NOMO-1 treated with DMSO at 0.1 percent for 48 hours (cell line): Measurements from ENCODE around the gene TCF7L1.

ENCODE experiments used
- DNase-seq: peaks from one replicate; lab custom pipeline; 2025; ENCODE audit not compliant: unreplicated experiment; lab: John Stamatoyannopoulos, UW

TCF7L1 gene

DNA sequence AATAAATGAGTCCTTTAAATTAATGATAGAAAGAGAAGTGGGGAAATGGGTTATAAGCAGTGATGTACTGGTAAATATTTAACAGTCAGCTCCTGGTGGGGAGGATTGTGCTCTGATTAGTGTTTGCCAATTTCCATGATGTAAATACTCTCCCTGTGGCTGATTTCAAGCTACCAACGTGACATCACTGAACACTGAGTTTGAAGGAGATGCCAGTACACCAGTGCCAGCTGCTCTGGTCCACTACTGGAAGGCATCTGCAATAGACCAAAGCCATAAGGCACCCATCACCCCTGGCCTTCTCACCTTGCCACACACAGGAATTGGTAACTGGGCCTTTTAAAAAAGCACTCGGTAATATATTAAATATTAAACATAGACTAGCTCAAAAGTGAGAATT, 116.9 kb downstream of the TCF7L1 start:
- no peak for DNase-seq

DNA sequence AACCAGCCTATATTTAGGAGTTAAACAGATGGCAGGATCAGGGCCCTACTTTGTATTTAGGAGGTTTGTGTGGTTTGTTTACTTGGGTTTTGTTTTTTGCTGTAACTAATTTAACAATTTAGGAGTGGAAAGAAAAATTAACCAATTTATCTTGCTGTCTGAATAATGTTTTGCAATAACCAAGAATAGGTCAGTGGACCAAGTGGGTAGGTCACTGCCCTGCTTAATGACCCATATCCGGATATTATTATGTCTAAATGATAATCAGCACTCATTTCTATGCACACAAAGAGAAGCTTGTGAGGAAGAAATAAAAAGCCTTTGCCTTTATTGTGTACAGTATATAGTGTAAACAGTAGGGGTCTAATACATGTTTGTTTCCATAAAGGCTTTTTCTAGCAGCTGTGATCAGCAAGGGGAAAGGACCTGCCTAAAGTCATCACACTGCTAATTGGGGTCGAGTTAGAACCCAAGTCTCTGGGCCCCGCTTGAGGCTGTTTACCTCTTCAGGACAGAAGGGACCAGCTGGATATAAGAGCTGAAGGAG, 118.0 kb downstream of the TCF7L1 start:
- no peak for DNase-seq

DNA sequence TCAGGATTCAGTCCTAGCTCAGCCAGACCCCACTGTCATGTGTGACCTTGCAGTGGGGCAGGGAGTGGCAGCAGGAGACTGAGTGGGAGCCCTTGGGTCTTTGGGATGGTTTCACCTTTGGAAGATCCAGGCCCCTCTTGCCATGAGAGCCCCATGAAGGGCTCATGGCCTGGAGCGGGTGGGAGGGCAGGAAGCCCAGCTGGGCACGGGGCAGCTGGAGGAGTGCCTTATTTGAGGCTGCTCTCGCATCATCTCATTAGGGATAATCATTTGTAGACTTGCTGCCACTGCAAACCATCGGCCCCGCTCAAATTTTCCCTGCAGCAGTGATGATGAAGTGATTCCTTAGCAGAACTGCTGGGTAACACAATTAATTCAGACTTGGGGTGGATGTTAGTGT, 120.7 kb downstream of the TCF7L1 start:
- no peak for DNase-seq

DNA sequence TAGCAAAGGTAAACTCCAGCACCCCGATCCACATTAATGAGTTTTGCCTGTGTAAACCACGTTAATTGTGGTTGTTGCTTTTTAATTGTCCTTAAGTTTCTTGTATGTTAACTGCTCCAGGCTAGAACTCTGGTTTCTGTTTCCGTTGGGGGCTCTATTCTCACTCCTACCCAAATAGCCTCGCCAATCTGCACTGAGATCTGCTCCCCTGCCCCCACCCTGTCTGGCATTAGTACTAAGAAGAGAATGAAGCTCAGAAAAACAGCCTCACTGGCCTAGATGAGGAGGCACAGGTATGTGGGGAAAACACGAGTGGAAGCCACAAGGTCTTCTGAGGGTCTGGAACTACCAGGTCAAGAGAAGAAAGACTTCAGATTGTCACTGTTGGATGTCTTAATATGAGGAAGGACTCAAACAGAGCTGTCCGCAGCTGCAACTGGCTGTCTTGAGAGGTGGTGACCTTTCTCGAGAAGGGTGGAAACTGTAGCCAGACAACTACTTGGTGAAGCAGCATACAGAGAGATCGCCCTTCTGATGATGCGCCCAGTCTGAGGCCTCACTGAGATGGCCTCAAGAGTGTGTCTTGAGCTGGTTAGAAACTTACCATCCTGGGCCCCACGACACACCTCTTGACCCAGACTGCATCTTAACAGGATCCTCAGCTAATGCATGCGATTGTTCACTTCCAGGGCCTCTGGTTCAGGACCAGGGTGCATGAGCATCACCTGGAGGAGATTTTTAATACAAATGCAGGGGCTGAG, 121.5 kb downstream of the TCF7L1 start:
- no peak for DNase-seq

DNA sequence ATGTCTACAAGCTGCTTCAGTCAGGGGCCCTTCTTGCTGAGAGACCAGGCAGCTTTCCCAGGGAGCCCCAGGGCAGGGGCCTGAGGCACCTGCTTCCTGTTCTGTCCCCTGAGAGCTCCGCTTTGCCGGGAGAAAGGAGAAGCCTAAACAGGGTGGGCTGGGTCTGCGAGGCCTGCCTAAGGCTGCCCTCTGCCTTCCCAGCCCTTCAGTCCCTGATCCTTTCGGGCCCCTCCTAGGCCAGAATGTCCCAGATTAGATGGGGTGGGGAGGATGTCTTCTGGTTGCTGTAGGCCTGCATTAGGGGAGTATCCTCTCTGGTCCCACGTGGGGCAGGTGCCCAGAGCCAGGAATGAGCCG, 122.2 kb downstream of the TCF7L1 start:
- no peak for DNase-seq

DNA sequence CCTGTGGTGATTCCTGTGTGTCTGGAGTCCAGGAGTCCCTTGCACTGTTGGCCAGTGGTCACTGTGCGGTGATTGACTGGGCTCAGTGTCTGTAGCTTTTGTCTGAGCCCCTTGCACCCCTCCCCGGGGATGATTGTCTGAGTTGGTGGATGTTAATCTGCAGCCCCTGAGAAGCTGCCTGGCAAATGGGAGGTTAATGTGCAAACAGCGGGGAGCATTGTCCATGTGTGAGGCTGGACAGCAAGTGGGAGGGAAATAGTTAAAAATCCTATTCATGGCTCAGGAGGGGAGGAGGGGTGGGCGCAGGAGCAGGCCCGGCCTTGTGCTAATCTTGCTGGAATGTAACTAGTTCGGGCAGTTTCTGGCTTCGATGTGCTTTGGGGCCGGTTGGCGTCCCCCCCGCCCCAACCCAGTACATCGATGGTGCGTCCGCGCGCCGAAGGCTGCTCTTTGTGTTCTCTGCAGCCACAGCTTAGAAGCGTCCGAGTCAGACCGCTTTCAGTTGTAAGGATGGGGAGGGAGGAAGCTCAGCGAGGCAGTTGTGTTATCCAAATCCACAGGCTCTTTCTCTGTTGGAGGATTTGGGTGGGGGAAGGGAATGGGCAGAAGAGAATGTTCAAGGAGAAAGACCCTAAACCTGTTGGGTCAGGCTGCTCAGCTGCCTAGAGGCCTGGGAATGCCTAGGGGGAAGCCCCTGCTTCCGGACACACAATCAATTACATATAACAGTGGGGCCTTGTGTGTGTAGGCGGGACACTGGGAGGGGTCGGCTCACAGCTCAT, 122.8 kb downstream of the TCF7L1 start:
- DNase-seq = no peak

DNA sequence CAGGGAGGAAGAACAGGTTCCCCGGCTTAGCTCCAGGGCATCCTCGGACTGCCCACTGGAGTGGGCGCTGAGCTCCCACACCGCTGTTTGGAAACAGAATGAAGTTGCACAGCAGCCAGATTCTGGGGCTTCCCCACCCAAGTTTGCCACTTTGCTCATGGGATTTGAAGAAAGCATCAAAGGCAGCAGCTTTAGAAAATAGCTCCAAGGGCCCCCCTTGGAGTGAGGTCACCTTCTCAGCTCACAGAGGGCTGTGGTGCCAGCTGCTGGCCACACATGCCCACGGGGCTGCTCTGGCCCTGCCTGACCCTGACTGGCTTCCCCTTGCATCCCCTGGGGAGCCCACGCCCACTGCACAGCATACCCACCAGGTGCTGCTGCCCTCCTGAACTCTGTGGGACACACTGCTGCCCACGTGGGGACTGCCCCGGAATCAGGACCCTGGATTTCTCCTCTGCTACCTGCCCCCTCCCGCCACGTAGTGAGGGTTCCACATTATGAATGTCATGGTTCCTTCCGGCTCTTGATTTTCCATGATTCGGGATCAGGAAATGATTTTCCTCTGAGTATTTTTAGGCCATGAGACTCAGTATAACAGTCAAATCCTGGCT, 124.3 kb downstream of the TCF7L1 start:
- no peak for DNase-seq

DNA sequence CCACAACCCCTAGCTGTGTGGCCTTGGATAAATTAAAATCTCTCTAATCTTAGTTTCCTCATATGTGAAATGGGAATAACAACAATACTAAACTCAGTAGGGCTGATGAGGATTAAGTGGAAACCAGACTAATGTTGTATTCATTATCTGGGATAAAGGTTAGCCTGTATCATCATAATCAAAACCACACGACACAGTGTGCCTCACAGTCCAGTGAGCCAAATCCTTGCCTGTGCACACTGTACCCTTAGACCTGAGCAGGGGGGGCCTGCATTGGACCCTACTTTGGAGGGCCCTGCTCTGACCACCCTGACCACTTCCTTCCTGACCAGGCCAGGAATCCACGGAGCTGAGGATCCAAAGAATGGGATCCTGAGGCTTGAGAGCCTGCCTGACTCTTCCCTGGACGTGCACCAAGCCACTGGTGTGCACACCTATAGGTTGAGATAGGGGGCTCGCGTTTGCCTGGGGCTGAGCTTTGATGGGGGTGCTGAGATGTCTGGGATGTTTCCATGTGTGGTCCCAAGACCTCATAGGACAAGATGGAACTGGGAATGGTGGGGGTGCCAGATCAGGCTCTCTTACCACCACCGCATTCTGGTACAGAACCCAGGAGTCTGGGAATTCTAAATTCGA, 124.9 kb downstream of the TCF7L1 start:
- no peak for DNase-seq

DNA sequence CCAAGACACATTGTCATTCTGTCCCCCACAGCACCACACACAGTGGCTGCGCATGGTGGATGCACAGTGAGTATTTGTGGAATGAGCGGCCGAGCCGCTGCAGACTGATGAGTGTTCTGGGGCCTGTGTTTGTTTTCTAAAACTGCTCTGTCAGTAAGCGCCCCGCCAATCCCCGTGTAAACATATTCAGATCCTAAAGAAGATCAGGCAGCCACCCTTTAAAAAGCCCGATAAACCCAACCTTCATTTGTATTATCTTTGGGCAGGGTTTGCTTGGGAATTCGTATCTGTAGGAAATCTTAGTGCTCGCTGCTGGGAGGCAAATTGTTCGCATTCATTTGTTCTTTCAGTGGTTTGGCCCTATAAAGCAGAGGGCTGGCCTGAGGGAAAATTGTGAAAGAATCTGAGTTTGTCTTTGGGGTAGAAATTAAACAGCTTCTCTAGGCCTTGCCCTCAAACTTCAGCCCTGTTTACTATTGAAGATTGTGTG, 126.0 kb downstream of the TCF7L1 start:
- DNase-seq = no peak

DNA sequence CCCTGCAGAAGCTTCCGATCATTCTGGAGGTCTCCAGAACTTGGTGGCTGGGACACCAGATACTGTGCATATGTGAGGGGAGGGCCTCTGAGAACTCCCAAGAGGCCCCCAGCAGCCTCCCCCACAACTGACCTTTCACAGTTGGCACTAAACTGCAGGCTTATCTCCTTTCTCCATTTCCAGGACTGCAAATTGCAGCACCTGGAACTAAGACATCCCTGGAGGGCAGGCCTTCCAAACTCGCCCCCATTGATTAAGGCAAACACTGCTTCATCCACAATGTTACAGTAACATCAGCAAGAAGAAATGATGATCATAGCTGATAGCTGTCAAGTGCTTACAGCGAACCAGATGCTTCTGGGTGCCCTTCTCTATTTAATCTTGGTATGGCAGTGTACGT, 126.7 kb downstream of the TCF7L1 start:
- DNase-seq = no peak

DNA sequence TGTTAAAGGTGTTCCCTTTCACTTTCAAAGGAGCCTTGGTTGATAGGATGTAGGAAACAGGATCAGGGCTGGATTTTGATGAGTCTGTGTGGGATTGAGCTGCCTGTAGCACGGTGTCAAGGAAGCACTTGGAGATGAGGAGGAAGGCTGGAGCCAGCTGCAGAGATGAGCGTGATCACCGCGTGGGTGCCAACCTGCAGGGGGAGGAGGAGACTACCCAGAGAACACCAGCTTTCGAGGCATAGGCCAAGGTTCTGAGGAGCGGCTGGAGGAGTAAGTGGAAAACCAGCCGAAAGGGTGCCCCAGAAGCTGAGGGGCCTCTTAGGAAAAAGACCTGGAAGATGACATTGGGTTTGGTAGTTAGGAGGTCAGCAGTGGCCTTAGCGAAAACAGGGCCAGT, 130.4 kb downstream of the TCF7L1 start:
- no peak for DNase-seq

DNA sequence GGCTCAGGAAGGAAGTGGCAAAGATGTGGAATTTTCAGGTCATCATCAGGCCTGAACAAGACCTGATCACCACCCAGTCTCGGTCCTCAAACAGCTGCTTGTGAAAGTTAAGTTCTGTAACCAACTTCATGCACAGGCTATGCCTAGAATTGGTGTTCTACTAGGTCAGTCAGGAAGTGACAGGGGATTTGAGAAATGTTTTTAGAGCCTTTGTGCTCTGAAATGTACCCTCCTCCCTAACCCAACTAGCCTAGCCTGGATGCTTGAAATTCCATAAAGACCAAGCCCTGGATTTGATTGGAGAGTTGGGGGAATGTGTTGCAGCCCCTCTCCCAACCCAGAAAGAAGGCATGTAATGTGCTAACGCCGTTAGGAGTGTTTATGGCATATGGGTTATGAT, 131.3 kb downstream of the TCF7L1 start:
- no peak for DNase-seq

DNA sequence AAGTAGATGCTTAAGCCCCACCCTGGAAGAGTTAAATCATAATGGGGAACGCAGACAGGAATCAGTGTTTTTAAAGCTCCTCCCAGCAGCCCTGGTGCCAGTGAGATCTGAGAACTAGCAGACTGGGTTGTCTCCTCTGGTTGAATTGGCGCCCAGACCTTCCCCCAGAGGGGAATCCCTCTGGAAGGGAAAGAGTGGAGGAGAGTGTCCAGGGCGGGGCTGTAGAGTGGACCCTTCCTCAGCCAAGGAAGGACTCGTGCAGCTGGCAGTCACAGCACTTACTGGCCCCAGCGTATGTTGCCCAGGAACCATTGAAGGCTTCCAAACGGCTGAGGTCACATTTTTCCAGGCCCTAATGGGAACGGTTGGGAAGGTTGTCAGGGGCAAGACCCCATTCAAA, 132.1 kb downstream of the TCF7L1 start:
- DNase-seq = no peak

DNA sequence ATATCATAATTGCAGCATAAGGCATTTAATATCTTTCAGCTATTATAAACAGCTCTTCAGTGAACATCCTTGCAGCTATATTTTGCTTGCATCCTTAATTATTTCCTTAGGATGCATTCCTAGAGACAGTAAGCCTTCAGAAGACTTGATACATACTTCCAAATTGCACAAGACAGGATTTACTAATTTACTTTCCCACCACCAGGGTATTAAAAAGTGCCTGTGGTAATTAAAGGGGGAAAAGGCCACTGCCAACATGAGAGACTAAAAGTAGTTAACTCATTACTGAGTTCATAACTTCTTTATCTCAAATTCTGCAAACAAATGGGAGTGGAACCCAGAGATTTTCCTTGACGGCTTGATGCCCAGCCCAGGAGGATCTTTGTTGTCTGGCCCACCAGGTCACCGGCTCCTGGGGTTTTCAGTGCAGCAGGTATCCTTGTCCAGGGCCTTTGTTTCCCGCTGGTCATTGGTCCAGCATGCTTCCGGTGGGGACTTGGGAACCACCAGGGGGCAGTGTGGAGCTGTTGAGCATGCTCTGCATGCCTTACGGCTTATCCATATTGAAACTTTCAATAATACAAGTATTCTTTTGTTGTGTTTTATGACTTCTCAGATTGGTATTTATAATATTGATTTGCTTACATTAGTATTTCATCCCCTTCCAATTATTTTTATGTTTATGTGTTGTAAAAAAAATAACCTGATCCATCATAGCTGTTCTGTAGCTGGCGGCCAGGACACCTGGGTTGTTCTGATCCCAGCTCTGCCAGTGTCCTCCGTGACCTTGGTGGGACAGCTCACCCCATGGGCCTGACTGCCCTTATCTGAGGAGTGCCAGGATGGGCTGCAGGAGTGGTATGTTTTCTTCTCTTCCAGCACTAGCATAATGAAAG, 133.2 kb downstream of the TCF7L1 start:
- DNase-seq = peak; percentile 10

DNA sequence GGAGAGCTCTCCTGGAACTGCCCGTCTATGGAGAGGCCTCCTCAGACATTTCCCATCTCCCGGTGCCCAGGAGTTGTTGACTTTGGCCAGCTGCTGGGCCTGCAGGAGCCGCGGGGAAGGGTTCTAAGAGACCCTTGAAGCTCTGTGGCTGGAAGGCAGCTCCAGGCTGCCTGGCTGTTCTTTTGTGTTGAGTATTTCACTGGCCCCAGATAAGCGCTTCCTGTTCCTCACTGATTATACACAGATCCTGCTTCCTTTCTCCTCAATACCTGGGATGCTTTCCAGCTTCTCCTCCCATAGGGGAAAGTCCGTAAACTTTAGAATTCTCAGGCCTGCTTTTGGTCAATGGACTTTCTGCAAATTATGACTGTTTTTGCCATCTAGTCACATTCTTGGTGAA, 136.8 kb downstream of the TCF7L1 start:
- no peak for DNase-seq

DNA sequence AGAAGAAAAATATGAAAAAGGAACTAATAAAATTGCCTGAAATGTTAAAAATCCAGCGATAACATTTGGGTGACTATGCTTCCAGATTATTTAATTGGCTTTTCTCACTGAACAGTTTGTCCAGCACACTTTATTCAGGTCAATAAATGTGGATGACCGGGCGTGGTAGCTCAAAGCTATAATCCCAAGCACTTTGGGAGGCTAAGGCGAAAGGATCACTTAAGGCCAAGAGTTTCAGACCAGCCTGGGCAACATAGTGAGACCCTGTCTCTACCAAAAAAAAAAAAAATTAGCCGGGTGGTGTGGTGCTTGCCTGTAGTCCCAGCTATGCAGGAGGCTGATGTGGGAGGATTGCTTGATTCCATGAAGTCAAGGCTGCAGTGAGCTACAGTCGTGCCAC, 139.2 kb downstream of the TCF7L1 start:
- no peak for DNase-seq

DNA sequence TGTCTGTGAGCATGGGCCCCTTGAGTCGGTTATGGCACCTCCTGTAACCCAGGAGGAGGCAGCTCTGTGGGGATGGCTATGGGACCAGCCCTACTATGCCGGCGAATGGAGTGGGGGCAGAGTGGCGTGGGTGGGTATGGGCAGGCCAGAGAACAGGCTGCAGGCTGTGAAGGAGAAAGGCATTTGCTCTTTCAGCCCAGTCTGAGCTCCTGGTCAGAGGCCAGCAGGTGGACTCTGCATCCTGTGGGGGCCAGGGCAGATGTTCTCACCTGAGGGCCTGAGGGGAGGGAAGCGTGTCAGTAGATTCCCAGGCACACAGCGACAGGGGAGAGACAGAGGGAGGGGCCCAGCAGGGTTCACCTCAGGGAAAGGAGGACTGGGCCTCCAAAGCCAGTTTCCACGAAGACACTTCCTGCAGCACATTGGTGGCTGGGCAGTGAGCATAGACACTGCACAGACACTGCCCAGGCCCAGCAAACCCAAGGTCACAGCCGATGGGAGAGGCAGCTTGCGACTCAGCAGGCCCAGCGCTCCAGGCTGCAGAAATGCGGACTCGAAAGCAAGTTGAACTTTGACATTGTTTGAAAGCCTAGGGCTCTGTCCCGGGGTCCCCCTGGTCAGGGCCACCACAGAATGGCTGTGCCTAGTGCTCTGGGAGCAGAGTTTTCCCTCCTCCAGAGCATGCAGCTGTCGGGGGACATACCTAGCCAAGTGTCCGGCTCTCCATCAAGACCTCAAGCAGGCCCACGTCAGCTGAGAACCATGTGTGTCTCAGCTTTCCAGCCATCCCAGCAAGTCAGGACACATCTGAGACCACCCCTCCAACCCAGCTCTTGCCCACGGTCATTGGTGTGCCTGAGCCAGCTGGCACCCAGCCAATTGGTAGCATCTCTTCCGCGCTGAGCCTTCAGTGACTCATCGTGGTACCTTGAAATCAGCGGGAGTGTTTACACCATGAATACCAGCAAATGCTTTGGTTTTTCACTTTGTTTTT, 140.8 kb downstream of the TCF7L1 start:
- DNase-seq = no peak

DNA sequence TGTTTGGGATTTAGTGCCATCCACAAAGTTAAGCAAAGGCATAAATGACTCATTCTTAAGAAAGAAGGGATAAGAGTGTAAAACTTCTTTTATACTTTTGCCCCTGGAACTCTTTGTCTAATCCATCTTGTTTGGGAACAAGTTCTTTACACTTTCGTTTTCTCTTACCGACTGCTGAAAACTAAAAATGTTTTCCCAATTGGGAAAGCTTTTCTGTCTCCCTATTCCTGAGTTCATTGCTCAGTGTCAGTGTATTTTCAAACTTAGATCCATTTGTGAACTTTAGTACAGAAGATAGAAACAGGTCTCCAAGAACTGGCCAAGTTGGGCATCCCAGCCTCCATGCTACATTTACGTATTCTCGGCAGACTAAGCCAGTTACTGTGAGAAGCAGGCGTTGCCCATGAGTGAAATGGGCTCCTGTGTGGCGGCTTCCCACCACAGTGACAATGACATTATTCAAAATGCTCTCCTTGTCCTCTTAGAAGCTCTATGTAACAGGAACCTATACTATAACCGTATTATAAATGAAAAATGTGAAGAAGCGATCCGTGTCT, 142.9 kb downstream of the TCF7L1 start:
- no peak for DNase-seq

DNA sequence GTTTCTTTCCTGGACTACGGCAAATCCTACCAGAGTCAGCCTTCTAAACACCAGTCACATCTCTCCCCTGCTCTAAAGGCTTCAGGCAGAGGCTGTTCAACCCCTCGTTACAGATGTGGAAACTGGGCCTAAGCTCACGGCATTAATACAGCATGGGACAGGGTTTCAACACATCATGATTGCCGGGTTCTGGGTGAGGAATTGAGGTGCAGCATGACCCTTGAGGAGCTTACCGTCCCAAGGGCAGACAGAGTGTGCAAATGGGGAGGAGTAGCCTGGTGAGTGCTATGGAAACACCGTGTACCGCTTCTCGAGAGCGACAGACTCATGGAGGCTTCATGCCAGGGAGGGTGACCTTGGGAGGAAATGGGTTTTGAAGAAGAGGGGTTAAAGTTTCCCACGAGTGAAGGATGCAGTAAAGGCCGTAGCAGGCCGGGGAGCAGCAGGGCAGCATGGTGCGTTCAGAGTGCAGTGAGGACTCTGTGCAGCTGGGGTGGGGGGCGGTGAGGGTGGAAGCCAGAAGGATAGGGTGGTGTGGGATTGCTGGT, 143.5 kb downstream of the TCF7L1 start:
- no peak for DNase-seq
